ENCODE data around the gene POLE4. TPM values are rescaled to one million over a fixed set of nuclear protein-coding genes. Genes with fewer than 3 reads are reported as not detected.

Gene POLE4
- total and polyA plus RNA-seq, 9 of the 15 experiments (the other 6 are each of a cell fraction or from before 2014, with no cell fraction given): 25.7 to 73.7 (median 57.3) TPM

GRCh38 chr2:74958274-74959105, at the start of gene POLE4 (continued):
- TF ChIP-seq CTCF (IDR thresholded peaks at IDR 0.05 in 2 of 3, conservative IDR thresholded peaks at IDR 0.05 in 1 of 3; ENCODE audit: insufficient read depth in 2 of 3, low read depth in 1 of 3, low read length in 3 of 3) (no peak), ZBTB34 (CRISPR knock-in tag; IDR thresholded peaks at IDR 0.05) (peak; percentile 40; the same call in 1 of the 2 replicates), CHD2 (IDR thresholded peaks at IDR 0.05; ENCODE audit: low read depth, low read length) (0 out of 2 replicates have a peak, but pooled peaks have one; percentile 14), ZNF668 (CRISPR knock-in tag; IDR thresholded peaks at IDR 0.05) (peak; percentile 78), ZNF551 (CRISPR knock-in tag; IDR thresholded peaks at IDR 0.05) (no peak), ELK3 (CRISPR knock-in tag; IDR thresholded peaks at IDR 0.05) (no peak), TCFL5 (CRISPR knock-in tag; conservative IDR thresholded peaks at IDR 0.05) (0 out of 2 replicates have a peak, but pooled peaks have one; percentile 27), PHF21A (IDR thresholded peaks at IDR 0.05; ENCODE audit: borderline replicate concordance, low read depth) (0 out of 2 replicates have a peak, but pooled peaks have one; percentile 10), ZNF197 (CRISPR knock-in tag; IDR thresholded peaks at IDR 0.05; ENCODE audit: low read depth) (no peak), EZH2 (IDR thresholded peaks at IDR 0.05; ENCODE audit: borderline replicate concordance, low read depth, low read length) (no peak), GABPB2 (CRISPR knock-in tag; conservative IDR thresholded peaks at IDR 0.05) (no peak), ARHGAP35 (IDR thresholded peaks at IDR 0.05; ENCODE audit: partially characterized antibody) (no peak), ZNF695 (CRISPR knock-in tag; IDR thresholded peaks at IDR 0.05) (no peak), RCOR1 (IDR thresholded peaks at IDR 0.05; ENCODE audit: borderline replicate concordance in 1 of 2, low read depth in 2 of 2, low read length in 2 of 2) (peak in 1 of 2 experiments; percentile 28; a peak in 1 of 4 replicates), TCF7L2 (IDR thresholded peaks at IDR 0.05; ENCODE audit: low read depth, low read length) (no peak), RBM14 (IDR thresholded peaks at IDR 0.05; ENCODE audit: borderline replicate concordance, insufficient read depth, low read depth, low read length) (no peak), SMC3 (conservative IDR thresholded peaks at IDR 0.05; ENCODE audit: insufficient read depth, low read depth, low read length) (no peak), KHSRP (IDR thresholded peaks at IDR 0.05) (no peak), ATF1 (CRISPR knock-in tag; IDR thresholded peaks at IDR 0.05) (no peak), ATF1 (tag; IDR thresholded peaks at IDR 0.05) (peak; percentile 85)

Data from K562 (cell line).